Esophagus muscularis mucosa (tissue), 4 donors: ENCODE results near the gene DNM3. TPM values are rescaled to one million over a fixed set of nuclear protein-coding genes. Genes with fewer than 3 reads are reported as not detected.

Experiments used
- DNase-seq: peaks from one replicate; pipeline ENCODE4 v3.0.0-alpha.2; 2017; ENCODE audit errors: extremely low spot score
- H3K27ac ChIP-seq, 4 donors: fragments of 200-600 bp; sonication (generic); replicated peaks in 1 of 4; 1 replicate in 3 of 4; 2 replicates in 1 of 4; pipeline ENCODE4 v1.5.1; 2016 to 2019; ENCODE audit warnings: mild to moderate bottlenecking in 1 of 4
- H3K27me3 ChIP-seq, 4 donors: fragments of 200-600 bp; sonication (generic); one replicate each; pipeline versions ENCODE4 v1.5.1 to v1.6.0; 2016 to 2019
- H3K36me3 ChIP-seq, 4 donors: fragments of 200-600 bp; sonication (generic); one replicate each; pipeline ENCODE4 v1.5.1; 2016 to 2019
- H3K4me1 ChIP-seq, 4 donors: fragments of 200-600 bp; sonication (generic); one replicate each; pipeline ENCODE4 v1.5.1; 2016 to 2019
- H3K4me3 ChIP-seq, 4 donors: fragments of 200-600 bp; sonication (generic); 1 replicate in 2 of 4; 2 replicates in 2 of 4; pipeline ENCODE4 v1.5.1; 2016 to 2019; ENCODE audit warnings: mild to moderate bottlenecking in 4 of 4, moderate library complexity in 1 of 4
- H3K9me3 ChIP-seq, 4 donors: fragments of 200-600 bp; sonication (generic); 1 replicate in 3 of 4; 2 replicates in 1 of 4; pipeline ENCODE4 v1.5.1; 2016 to 2019
- EP300 ChIP-seq: sonication (generic); formaldehyde crosslinking; IDR thresholded peaks from one replicate; pipeline ENCODE4 v1.6.1; 2017; ENCODE audit warnings: antibody characterized with exemption
- POLR2A ChIP-seq: fragments of 450-650 bp; IDR thresholded peaks from one replicate; pipeline ENCODE4 v1.6.1; 2017; ENCODE audit warnings: antibody characterized with exemption, moderate library complexity, mild to moderate bottlenecking, low read depth
- POLR2AphosphoS5 ChIP-seq, 2 donors: sonication (generic); formaldehyde crosslinking; IDR thresholded peaks; one replicate each; pipeline ENCODE4 v1.6.1; 2017; ENCODE audit warnings: antibody characterized with exemption in 2 of 2
- WGBS: methylation state at CpG from one replicate; pipeline ENCODE4 v1.1.5; 2018; 5-methylcytosine and 5-hydroxymethylcytosine counted together
- intact Hi-C: fragments of 100-400 bp; cut with DNase I; formaldehyde crosslinking; loops from one replicate; pipeline ENCODE4 v1.15.1; 2023
- total RNA-seq, 4 donors: library from RNA; depleted of rRNA; stranded (reverse); fragments of >200 nt; gene quantifications; one replicate each; pipeline versions ENCODE4 v1.1.0 to v1.2.1, GENCODE V29; 2016
- TF ChIP-seq, protein P1 (sequence below), 3 experiments: fragments of 200-600 bp in 2 of 3; fragments of 450-650 bp in 1 of 3; sonication (generic) in 2 of 3; IDR thresholded peaks; one replicate each; pipeline ENCODE4 v1.5.1; 2017 to 2019; ENCODE audit warnings: antibody characterized with exemption in 3 of 3, mild to moderate bottlenecking in 2 of 3, moderate library complexity in 1 of 3

DNM3 gene
- total RNA-seq, 4 donors from 2014 or later, result 3.3 to 6.4 (median 3.9) TPM

DNA sequence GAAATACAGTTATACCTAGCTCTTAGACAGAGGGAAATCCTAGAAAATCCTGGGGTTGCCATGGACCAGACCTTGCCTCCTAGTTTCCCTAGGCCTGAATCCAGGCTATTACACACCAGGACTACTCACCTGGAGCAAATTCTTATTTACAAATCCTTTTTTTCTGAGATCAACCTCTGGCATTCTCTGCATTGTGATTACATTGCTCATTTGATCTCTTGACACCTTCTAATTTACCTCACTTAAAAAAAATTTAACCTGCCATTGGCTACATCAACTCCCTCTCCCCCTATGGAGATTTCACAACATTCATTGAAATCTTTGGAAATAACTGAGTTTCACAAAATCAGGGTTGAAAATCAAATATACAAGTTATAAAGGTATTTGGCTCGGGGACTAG lies 576.3 kb downstream of the DNM3 start:
- H3K27ac ChIP-seq, result no peak overlapping the region
- H3K36me3 ChIP-seq, result no peaks in the 10 kb centered on the region
- H3K27me3 ChIP-seq, result no peaks in the 10 kb centered on the region
- H3K9me3 ChIP-seq, result no peaks in the 10 kb centered on the region
- no peak for DNase-seq
- intact Hi-C loops, result no loop called here
- WGBS, result 89% methylated on average over 1 of the region's 1 CpG
- no peak overlapping the region for H3K4me3 ChIP-seq
- no peaks in the 10 kb centered on the region for H3K4me1 ChIP-seq
- TF ChIP-seq, protein P1, sequence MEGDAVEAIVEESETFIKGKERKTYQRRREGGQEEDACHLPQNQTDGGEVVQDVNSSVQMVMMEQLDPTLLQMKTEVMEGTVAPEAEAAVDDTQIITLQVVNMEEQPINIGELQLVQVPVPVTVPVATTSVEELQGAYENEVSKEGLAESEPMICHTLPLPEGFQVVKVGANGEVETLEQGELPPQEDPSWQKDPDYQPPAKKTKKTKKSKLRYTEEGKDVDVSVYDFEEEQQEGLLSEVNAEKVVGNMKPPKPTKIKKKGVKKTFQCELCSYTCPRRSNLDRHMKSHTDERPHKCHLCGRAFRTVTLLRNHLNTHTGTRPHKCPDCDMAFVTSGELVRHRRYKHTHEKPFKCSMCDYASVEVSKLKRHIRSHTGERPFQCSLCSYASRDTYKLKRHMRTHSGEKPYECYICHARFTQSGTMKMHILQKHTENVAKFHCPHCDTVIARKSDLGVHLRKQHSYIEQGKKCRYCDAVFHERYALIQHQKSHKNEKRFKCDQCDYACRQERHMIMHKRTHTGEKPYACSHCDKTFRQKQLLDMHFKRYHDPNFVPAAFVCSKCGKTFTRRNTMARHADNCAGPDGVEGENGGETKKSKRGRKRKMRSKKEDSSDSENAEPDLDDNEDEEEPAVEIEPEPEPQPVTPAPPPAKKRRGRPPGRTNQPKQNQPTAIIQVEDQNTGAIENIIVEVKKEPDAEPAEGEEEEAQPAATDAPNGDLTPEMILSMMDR (IDR thresholded peaks at IDR 0.05), result no peak
- TF ChIP-seq POLR2A, result no peak
- TF ChIP-seq POLR2AphosphoS5 (IDR thresholded peaks at IDR 0.05), result no peak
- no peak for TF ChIP-seq EP300

DNA sequence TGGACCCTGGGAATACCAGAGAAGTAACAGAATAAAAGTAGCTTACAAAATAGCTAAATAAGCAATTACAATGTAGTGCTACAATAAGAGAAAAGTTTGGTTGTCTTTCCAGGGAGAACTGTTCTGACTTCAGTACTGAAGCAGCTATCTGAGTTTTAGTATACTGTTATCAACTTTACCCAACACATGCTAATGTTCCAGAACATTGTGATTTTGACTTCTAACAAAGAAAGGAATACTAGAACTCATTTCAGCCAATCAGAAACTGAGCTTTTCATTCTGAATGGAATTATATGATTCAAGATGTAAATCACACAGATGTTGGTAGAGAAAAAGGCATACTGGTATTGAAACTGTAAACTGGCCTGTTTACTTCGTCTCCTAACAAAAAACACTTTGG lies 579.1 kb downstream of the DNM3 start, which contains the start of gene C1orf105:
C1orf105 (plus strand) TSS at position 301 of the 400 bp plus-strand sequence. CDS start 201 bp downstream, outside the sequence.
- no peaks in the 10 kb centered on the region for H3K27me3 ChIP-seq
- no peak for TF ChIP-seq POLR2AphosphoS5 (IDR thresholded peaks at IDR 0.05)
- TF ChIP-seq, protein P1 (IDR thresholded peaks at IDR 0.05), result no peak
- TF ChIP-seq EP300, result no peak
- no peaks in the 10 kb centered on the region for H3K36me3 ChIP-seq
- intact Hi-C loops, result no loop called here
- H3K4me1 ChIP-seq, result no peaks in the 10 kb centered on the region
- H3K4me3 ChIP-seq, result no peak within 1 kb of the TSS
- DNase-seq, result no peak
- no peak within 1 kb of the TSS for H3K27ac ChIP-seq
- WGBS, result 96% methylated on average over 1 of the region's 1 CpG
- no peaks in the 10 kb centered on the region for H3K9me3 ChIP-seq

DNA sequence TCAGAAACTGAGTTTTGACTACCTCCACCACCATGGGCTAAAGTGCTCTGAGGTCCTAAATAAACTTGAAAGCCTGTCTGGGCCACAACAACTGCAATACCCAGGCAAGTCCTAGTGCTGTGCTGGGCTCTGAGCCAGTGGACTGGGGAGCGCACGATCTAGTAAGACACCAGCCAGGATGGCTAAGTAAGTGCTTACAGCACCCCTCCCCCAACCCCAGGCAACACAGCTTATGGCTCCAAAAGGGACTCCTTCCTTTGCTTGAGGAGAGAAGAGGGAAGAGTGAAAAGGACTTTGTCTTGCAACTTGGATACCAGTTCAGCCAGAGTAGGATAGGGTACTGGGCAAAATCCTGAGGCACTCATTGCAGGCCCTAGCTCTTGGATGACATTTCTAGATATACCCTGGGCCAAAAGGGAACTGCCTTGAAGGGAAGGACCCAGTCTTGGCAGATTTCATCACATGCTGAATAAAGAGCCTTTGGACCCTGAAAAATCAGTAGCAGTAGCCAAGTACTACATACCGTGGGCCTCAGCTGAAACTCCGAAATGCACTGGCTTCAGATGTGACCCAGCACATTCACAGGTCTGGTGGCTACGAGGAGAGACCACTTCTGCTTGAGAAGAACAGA lies 580.8 kb downstream of the DNM3 start:
- no peak overlapping the region for H3K4me3 ChIP-seq
- DNase-seq, result no peak
- no peaks in the 10 kb centered on the region for H3K4me1 ChIP-seq
- 91% methylated on average over 4 of the region's 5 CpGs for WGBS
- intact Hi-C loops, result no loop called here
- no peaks in the 10 kb centered on the region for H3K9me3 ChIP-seq
- H3K36me3 ChIP-seq, result no peaks in the 10 kb centered on the region
- H3K27me3 ChIP-seq, result no peaks in the 10 kb centered on the region
- TF ChIP-seq, protein P1 (IDR thresholded peaks at IDR 0.05), result no peak
- TF ChIP-seq EP300 (no peak), POLR2AphosphoS5 (IDR thresholded peaks at IDR 0.05) (no peak), POLR2A (no peak)
- H3K27ac ChIP-seq, result no peak overlapping the region

DNA sequence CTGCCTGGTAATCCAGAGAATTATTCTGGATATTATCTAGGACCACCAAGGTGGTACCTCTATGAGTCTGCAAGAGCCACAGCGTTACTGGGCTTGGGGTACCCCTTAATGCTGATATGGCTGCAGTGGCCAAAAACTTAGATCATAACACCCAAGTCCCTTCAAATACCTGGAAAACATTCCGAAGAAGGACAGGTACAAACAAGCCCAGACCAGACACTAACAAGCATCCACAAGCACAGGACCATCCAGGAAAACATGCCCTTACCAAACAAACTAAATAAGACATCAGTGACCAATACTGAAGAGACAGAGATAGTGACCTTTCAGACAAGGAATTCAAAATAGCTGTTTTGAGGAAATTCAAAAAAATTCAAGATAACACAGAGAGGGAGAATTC lies 582.0 kb downstream of the DNM3 start:
- 92% methylated on average over 2 of the region's 2 CpGs for WGBS
- DNase-seq, result no peak
- no peak overlapping the region for H3K4me3 ChIP-seq
- no peak for TF ChIP-seq EP300
- TF ChIP-seq POLR2AphosphoS5 (IDR thresholded peaks at IDR 0.05), result no peak
- TF ChIP-seq POLR2A, result no peak
- TF ChIP-seq, protein P1 (IDR thresholded peaks at IDR 0.05), result no peak
- no peaks in the 10 kb centered on the region for H3K27me3 ChIP-seq
- no peaks in the 10 kb centered on the region for H3K4me1 ChIP-seq
- intact Hi-C loops, result no loop called here
- no peaks in the 10 kb centered on the region for H3K9me3 ChIP-seq
- no peak overlapping the region for H3K27ac ChIP-seq
- no peaks in the 10 kb centered on the region for H3K36me3 ChIP-seq

DNA sequence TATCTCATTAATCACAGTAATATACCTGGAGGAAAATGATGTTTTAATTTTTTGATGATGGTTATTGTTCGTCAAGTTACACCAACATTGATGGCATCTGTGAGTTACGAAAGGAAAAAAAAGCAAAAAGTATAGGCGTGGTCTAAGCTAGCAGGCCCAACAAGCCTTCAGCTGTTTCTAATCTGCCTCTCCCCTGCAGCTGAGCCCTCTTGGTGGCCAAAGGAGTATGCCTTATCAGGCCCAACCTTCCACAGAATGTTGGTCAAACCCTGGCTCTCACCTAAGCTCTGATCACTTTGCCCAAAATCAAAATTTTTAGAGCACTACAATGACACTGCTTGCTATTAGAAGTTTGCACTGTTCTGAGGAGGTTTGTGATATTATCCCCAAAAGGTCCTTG lies 584.0 kb downstream of the DNM3 start:
- 94% methylated on average over 3 of the region's 3 CpGs for WGBS
- no peak overlapping the region for H3K27ac ChIP-seq
- intact Hi-C loops, result loop anchor here (5.0 kb wide), 1 partner anchor 423 kb away; no protein-coding TSS in a partner anchor

More for the DNA sequence above, 584.0 kb downstream of the DNM3 start:
- no peaks in the 10 kb centered on the region for H3K9me3 ChIP-seq
- TF ChIP-seq, protein P1 (IDR thresholded peaks at IDR 0.05), result no peak
- TF ChIP-seq EP300, result no peak
- no peak for TF ChIP-seq POLR2A
- no peak for TF ChIP-seq POLR2AphosphoS5 (IDR thresholded peaks at IDR 0.05)
- H3K27me3 ChIP-seq, result no peaks in the 10 kb centered on the region
- no peak overlapping the region for H3K4me3 ChIP-seq
- H3K4me1 ChIP-seq, result no peaks in the 10 kb centered on the region
- no peak for DNase-seq
- H3K36me3 ChIP-seq, result no peaks in the 10 kb centered on the region
